GM19372 (cell line): ENCODE results near the gene SPOCK1.
"Not testable (repeated sequence)": the region's sequence is repeated elsewhere in the genome, so short reads cannot be mapped to it uniquely, and the experiment has no call there.

Experiments used
- ATAC-seq: cut with Tn5 transposase; IDR thresholded peaks from one replicate; pipeline ENCODE4 v1.9.1; 2021; ENCODE audit warnings: mild to moderate bottlenecking, low read depth, moderate library complexity; ENCODE audit not compliant: unreplicated experiment

The SPOCK1 gene

GRCh38 chr5:137498736-137499505, at the start of gene SPOCK1:
SPOCK1 (minus strand) TSS chr5:137499326.
- ATAC-seq, result peak; percentile 100

GRCh38 chr5:137545956-137546355, 46.8 kb upstream of the SPOCK1 start:
- no peak for ATAC-seq

GRCh38 chr5:137535449-137535848, 36.3 kb upstream of the SPOCK1 start:
- not testable (repeated sequence) for ATAC-seq

GRCh38 chr5:137533963-137534362, 34.8 kb upstream of the SPOCK1 start:
- no peak for ATAC-seq

- no peak for ATAC-seq
These were observed 32.1 kb upstream of the SPOCK1 start for GRCh38 chr5:137531266-137531665.

- ATAC-seq, result no peak
These were observed 22.1 kb upstream of the SPOCK1 start for GRCh38 chr5:137521246-137521645.

- ATAC-seq, result no peak
These were observed 17.8 kb upstream of the SPOCK1 start for GRCh38 chr5:137516961-137517360.

GRCh38 chr5:137516251-137516797, 17.2 kb upstream of the SPOCK1 start:
- no peak for ATAC-seq

GRCh38 chr5:137515238-137515637, 16.1 kb upstream of the SPOCK1 start:
- no peak for ATAC-seq

GRCh38 chr5:137510671-137511070, 11.5 kb upstream of the SPOCK1 start:
- no peak for ATAC-seq

- ATAC-seq, result no peak
These were observed 8.0 kb upstream of the SPOCK1 start for GRCh38 chr5:137507150-137507549.

GRCh38 chr5:137506296-137506695, 7.2 kb upstream of the SPOCK1 start:
- no peak for ATAC-seq

GRCh38 chr5:137504916-137505315, 5.8 kb upstream of the SPOCK1 start:
- no peak for ATAC-seq

- no peak for ATAC-seq
These were observed 4.3 kb upstream of the SPOCK1 start for GRCh38 chr5:137503456-137503855.

- no peak for ATAC-seq
These were observed 3.5 kb upstream of the SPOCK1 start for GRCh38 chr5:137502632-137503031.

- ATAC-seq, result no peak
These were observed 2.8 kb upstream of the SPOCK1 start for GRCh38 chr5:137501846-137502406.

GRCh38 chr5:137501226-137501625, 2.1 kb upstream of the SPOCK1 start:
- no peak for ATAC-seq

- ATAC-seq, result no peak
These were observed 1.6 kb upstream of the SPOCK1 start for GRCh38 chr5:137500615-137501225.

- ATAC-seq, result not testable (repeated sequence)
These were observed 351 bp upstream of the SPOCK1 start for GRCh38 chr5:137499506-137499847.

- ATAC-seq, result no peak
These were observed 808 bp downstream of the SPOCK1 start for GRCh38 chr5:137498301-137498735.
